Endothelial cell of umbilical vein (primary cell): ENCODE results near the gene LAMA5.

Experiments used
- EZH2 ChIP-seq: IDR thresholded peaks from 2 replicates; pipeline ENCODE4 v1.6.1; 2012; ENCODE audit warnings: borderline replicate concordance, low read depth, mild to moderate bottlenecking, moderate library complexity, low read length, inconsistent platforms; ENCODE audit not compliant: severe bottlenecking
- GATA2 ChIP-seq: IDR thresholded peaks from 2 replicates; pipeline ENCODE4 v1.7.0; 2011; ENCODE audit warnings: low read depth, mild to moderate bottlenecking, moderate library complexity, mixed read lengths, low read length; ENCODE audit not compliant: insufficient read length, insufficient read depth
- JUN ChIP-seq: IDR thresholded peaks from 2 replicates; pipeline ENCODE4 v1.6.1; 2011; ENCODE audit warnings: borderline replicate concordance, low read depth; ENCODE audit not compliant: insufficient read length, insufficient read depth
- MYC ChIP-seq: IDR thresholded peaks from one replicate; pipeline ENCODE4 v1.6.1; 2011; ENCODE audit warnings: mild to moderate bottlenecking, low read depth, low read length
- POLR2A ChIP-seq: IDR thresholded peaks from 2 replicates; pipeline ENCODE4 v1.6.1; 2012; ENCODE audit warnings: low read depth, mild to moderate bottlenecking, control low read depth, low read length
- POLR2AphosphoS5 ChIP-seq: IDR thresholded peaks from 2 replicates; pipeline ENCODE4 v1.6.1; 2012; ENCODE audit warnings: low read depth, mild to moderate bottlenecking, control low read depth, low read length, moderate library complexity; ENCODE audit not compliant: insufficient read depth
- TF ChIP-seq, protein P1 (sequence below), 2 donors: IDR thresholded peaks; 1 replicate in 1 of 2; 2 replicates in 1 of 2; pipeline ENCODE4 v1.5.1; 2011; ENCODE audit warnings: low read length in 2 of 2, mild to moderate bottlenecking in 2 of 2, moderate library complexity in 2 of 2, control low read depth in 1 of 2, inconsistent platforms in 1 of 2, low read depth in 1 of 2; ENCODE audit not compliant: insufficient read depth in 1 of 2; ENCODE audit errors: extremely low read depth in 1 of 2
- TF ChIP-seq, protein P2 (sequence below): IDR thresholded peaks from 2 replicates; pipeline ENCODE4 v1.6.1; 2011; ENCODE audit not compliant: insufficient read depth, insufficient read length

- TF ChIP-seq JUN = no peak
- TF ChIP-seq, protein P1, sequence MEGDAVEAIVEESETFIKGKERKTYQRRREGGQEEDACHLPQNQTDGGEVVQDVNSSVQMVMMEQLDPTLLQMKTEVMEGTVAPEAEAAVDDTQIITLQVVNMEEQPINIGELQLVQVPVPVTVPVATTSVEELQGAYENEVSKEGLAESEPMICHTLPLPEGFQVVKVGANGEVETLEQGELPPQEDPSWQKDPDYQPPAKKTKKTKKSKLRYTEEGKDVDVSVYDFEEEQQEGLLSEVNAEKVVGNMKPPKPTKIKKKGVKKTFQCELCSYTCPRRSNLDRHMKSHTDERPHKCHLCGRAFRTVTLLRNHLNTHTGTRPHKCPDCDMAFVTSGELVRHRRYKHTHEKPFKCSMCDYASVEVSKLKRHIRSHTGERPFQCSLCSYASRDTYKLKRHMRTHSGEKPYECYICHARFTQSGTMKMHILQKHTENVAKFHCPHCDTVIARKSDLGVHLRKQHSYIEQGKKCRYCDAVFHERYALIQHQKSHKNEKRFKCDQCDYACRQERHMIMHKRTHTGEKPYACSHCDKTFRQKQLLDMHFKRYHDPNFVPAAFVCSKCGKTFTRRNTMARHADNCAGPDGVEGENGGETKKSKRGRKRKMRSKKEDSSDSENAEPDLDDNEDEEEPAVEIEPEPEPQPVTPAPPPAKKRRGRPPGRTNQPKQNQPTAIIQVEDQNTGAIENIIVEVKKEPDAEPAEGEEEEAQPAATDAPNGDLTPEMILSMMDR (IDR thresholded peaks at IDR 0.05; ENCODE audit: extremely low read depth in 1 of 2, insufficient read depth in 1 of 2, low read depth in 1 of 2, low read length in 2 of 2) = no peak
- no peak for TF ChIP-seq POLR2A
- TF ChIP-seq POLR2AphosphoS5 = no peak
- no peak for TF ChIP-seq GATA2
- no peak for TF ChIP-seq EZH2
- TF ChIP-seq, protein P2, sequence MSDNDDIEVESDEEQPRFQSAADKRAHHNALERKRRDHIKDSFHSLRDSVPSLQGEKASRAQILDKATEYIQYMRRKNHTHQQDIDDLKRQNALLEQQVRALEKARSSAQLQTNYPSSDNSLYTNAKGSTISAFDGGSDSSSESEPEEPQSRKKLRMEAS = no peak
- no peak for TF ChIP-seq MYC
Observed at GRCh38 chr20:62277253-62277652, 89.9 kb downstream of the LAMA5 start.
